Activated naive CD4-positive, alpha-beta T cell treated with anti-CD3 and anti-CD28 coated beads for 36 hours (primary cell): ENCODE measurements around the gene WDFY1. TPM values are rescaled to one million over a fixed set of nuclear protein-coding genes. Genes with fewer than 3 reads are reported as not detected.
"Not testable (repeated sequence)": the region's sequence is repeated elsewhere in the genome, so short reads cannot be mapped to it uniquely, and the experiment has no call there.

ENCODE experiments used
- CTCF ChIA-PET: fragments of 350-600 bp; sonication (Branson Sonifier 250); formaldehyde crosslinking; loops from one replicate; lab custom pipeline; 2021; ENCODE audit warnings: antibody characterized with exemption; lab: Charles Lee
- DNase-seq: peaks from one replicate; pipeline ENCODE4 v3.0.0-alpha.2; 2020
- H3K27ac Mint-ChIP-seq: one replicate; pipeline ENCODE4 v1.8.0; 2021; ENCODE audit warnings: mild to moderate bottlenecking, mixed read lengths
- H3K27me3 Mint-ChIP-seq: one replicate; pipeline ENCODE4 v1.8.0; 2021; ENCODE audit warnings: low read depth, mixed read lengths
- H3K36me3 Mint-ChIP-seq: one replicate; pipeline ENCODE4 v1.8.0; 2021; ENCODE audit warnings: low read depth, mixed read lengths
- H3K4me1 Mint-ChIP-seq: one replicate; pipeline ENCODE4 v1.8.0; 2021; ENCODE audit warnings: low read depth, mixed read lengths
- H3K4me3 Mint-ChIP-seq: one replicate; pipeline ENCODE4 v1.8.0; 2021; ENCODE audit warnings: mild to moderate bottlenecking, moderate library complexity, mixed read lengths
- H3K9me3 Mint-ChIP-seq: one replicate; pipeline ENCODE4 v1.8.0; 2021; ENCODE audit warnings: mixed read lengths
- intact Hi-C: fragments of 100-400 bp; cut with micrococcal nuclease; formaldehyde crosslinking; loops from one replicate; pipeline ENCODE4 v1.15.1; 2023
- total RNA-seq, 2 experiments: library from RNA; stranded (reverse); gene quantifications; one replicate each; pipeline ENCODE4 v1.2.3, GENCODE V29; 2021

The WDFY1 gene
- total RNA-seq, 2 experiments from 2014 or later, result 39.4 to 39.9 TPM

DNA sequence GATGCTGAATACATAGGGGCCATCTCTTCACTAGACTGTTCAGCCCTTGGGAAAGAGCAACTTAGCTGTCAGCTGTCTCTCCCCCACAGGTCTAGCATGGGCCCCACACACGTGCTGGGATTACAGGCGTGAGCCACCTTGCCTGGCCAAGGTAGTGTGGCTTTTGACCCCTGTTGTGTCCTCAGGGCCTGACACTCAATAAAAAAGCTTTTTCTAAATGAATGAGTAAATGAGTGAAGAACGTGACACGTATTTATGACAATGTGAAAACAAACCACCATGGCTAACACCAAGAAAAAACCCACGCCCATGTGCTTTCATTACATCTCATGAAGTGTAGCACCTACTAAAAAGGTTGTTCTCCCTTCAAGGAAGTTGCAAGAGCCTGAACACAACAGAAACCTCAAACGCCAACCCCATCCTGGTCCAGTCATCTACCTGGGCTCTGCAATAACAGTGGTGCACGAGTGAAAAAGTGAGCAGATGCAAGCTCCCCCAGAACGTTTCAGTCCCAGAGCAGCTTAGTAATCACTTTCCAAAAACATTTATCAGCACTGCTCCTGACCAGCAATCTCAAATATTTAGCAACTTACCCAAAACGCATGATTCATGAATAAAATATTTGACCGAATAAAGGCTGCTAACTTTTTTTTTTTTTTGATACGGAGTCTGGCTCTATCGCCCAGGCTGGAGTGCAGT is 3.4 kb downstream of the WDFY1 start:
- intact Hi-C loops, result loop anchor here (1.0 to 10.0 kb wide), 12 partner anchors 12 to 1517 kb away; partner anchors contain the start of genes AP1S3, DOCK10, MRPL44 and SGPP2
- no peaks in the 10 kb centered on the region for H3K27me3 Mint-ChIP-seq
- peaks cover 62% of the 10 kb centered on the region for H3K4me1 Mint-ChIP-seq
- H3K36me3 Mint-ChIP-seq, result peaks cover 27% of the 10 kb centered on the region
- peak overlapping the region; percentile 97 for H3K27ac Mint-ChIP-seq
- H3K4me3 Mint-ChIP-seq, result peak overlapping the region; percentile 51
- CTCF ChIA-PET, result interaction anchor here (0.6 to 1.7 kb wide), 7 partner anchors 12 to 1977 kb away, joined by 3 to 10 read pairs (median 6); partner anchors contain the start of gene MRPL44
- H3K9me3 Mint-ChIP-seq, result peaks cover 15% of the 10 kb centered on the region
- DNase-seq, result peak; percentile 93

DNA sequence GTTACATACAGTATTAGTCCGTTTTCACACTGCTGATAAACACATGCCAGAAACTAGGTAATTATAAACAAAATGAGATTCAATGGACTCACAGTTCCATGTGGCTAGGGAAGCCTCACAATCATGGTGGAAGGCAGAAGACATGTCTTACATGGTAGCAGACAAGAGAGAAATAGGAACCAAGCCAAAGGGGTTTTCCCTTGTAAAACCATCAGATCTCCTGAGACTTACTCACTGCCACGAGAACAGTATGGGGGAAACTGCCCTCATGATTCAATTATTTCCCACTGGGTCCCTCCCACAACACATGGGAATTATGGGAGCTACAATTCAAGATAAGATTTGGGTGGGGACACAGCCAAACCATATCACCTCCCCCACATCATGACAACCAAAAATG is 5.7 kb downstream of the WDFY1 start:
- peak; percentile 42 for DNase-seq
- Mint-ChIP-seq H3K36me3 (peaks cover 24% of the 10 kb centered on the region), H3K9me3 (peaks cover 15% of the 10 kb centered on the region), H3K27ac (peak overlapping the region; percentile 74), H3K4me1 (peaks cover 63% of the 10 kb centered on the region)
- intact Hi-C loops, H3K27me3 Mint-ChIP-seq, H3K4me3 Mint-ChIP-seq, CTCF ChIA-PET: not testable (repeated sequence)

DNA sequence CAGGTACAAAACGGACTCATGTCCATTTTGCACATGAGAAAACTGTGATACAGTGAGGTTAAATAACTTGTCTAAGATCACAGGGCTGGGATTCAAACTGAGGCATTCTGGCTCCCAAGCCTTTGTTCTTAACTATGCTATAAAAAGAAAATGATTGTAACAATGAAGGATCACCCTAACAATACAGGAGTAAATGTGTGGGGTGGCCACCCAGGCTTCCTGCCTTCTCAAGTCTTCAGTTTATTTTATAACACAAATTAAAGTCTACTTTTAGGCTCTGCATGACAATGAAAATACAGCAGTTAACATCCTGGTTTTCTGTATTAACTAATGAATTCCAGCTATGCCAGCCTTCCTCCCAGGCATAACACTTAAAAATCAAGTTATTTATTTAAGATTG is 7.6 kb downstream of the WDFY1 start:
- Mint-ChIP-seq H3K36me3 (peaks cover 17% of the 10 kb centered on the region), H3K27ac (no peak overlapping the region), H3K4me3 (no peak overlapping the region), H3K9me3 (peaks cover 15% of the 10 kb centered on the region), H3K27me3 (no peaks in the 10 kb centered on the region), H3K4me1 (peaks cover 62% of the 10 kb centered on the region)
- CTCF ChIA-PET, result no interaction called here
- intact Hi-C loops, result no loop called here
- no peak for DNase-seq

DNA sequence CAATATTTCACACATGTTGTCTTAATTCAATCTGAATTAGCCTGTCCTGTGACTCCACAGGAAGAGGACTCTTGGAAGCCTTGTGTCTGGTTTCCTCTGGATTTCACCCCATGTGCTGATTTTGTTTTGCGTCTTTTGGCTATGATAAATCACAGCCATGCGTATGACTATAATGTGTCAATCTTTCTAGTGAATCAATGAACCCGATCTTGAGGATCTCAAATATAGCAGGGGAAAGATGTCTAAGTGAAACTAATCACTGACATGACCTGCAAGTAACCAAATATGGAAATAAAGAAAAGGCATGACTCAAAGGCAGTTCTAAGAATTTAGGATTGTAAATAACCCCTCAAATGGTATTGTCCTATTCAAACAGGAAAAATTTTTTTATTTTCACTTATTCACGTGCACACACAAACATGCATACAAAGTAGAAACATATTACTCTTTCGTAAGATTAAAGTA is 8.2 kb downstream of the WDFY1 start:
- Mint-ChIP-seq H3K4me3 (no peak overlapping the region), H3K36me3 (peaks cover 17% of the 10 kb centered on the region), H3K4me1 (peaks cover 62% of the 10 kb centered on the region), H3K27ac (peak overlapping the region; percentile 53), H3K27me3 (no peaks in the 10 kb centered on the region), H3K9me3 (peaks cover 15% of the 10 kb centered on the region)
- no peak for DNase-seq
- CTCF ChIA-PET, result interaction anchor here (1.6 kb wide), 1 partner anchor 33 kb away, joined by 7 read pairs; no protein-coding TSS in a partner anchor
- intact Hi-C loops, result no loop called here

DNA sequence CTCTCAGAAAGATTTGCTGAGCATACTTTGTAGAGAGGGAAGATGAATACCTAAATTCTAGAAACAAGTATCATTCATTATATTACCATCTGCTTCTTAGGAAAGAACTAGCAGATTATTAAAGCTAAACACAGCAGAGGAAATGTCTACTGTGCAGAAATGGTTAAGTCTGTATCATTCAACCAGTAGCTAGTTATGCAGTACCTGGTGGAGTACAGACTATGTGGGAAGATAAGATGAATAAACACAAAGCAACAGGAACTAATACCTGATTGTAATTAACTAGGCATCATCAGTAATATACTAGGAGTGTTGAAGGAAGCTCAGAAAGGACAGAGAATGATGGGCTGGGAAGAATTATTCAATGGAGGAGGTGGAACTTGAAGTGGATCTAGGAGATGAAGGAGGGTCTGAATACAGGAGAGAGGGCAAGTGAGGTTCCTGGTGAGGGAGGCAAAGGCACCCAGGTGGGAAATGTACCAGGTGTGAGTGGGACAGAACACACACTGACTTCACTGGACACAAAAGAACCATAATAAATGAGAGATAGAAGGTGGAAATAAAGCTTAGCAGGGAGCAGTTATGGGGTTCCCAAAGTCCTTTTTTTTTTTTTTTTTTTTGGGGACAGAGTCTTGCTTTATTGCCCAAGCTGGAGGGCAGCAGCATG is 9.5 kb downstream of the WDFY1 start:
- Mint-ChIP-seq H3K4me1 (peaks cover 60% of the 10 kb centered on the region), H3K27ac (peak overlapping the region; percentile 48), H3K27me3 (no peaks in the 10 kb centered on the region), H3K4me3 (no peak overlapping the region), H3K36me3 (peaks cover 13% of the 10 kb centered on the region), H3K9me3 (peaks cover 12% of the 10 kb centered on the region)
- DNase-seq, result no peak
- CTCF ChIA-PET, result interaction anchor here (1.5 to 1.6 kb wide), 2 partner anchors 8 to 34 kb away, joined by 5 to 7 read pairs; no protein-coding TSS in a partner anchor
- intact Hi-C loops, result no loop called here

DNA sequence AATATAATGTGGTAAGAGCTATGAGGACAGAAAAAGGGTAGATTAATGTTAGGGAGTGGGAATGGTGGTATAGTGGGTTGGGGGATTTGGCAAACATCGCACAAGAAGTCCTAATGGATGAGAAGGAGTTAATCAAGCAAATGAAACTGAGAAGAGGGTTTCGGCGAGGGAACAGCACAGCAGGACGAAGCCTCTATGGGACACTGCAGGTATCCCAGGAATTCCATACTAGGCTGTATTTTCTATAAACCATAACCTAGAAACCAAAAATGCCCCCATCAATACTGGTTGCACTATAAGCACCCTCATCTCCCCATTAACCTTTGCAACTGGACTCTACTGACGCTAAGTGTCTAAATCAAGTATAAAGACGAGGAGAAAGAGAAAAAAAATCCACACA is 10.3 kb downstream of the WDFY1 start:
- H3K36me3 Mint-ChIP-seq, result peaks cover 10% of the 10 kb centered on the region
- peaks cover 12% of the 10 kb centered on the region for H3K9me3 Mint-ChIP-seq
- no peaks in the 10 kb centered on the region for H3K27me3 Mint-ChIP-seq
- intact Hi-C loops, result no loop called here
- no peak overlapping the region for H3K4me3 Mint-ChIP-seq
- CTCF ChIA-PET, result interaction anchor here (1.3 to 1.5 kb wide), 2 partner anchors 8 to 35 kb away, joined by 3 to 5 read pairs; no protein-coding TSS in a partner anchor
- DNase-seq, result no peak
- H3K4me1 Mint-ChIP-seq, result peaks cover 62% of the 10 kb centered on the region
- no peak overlapping the region for H3K27ac Mint-ChIP-seq

DNA sequence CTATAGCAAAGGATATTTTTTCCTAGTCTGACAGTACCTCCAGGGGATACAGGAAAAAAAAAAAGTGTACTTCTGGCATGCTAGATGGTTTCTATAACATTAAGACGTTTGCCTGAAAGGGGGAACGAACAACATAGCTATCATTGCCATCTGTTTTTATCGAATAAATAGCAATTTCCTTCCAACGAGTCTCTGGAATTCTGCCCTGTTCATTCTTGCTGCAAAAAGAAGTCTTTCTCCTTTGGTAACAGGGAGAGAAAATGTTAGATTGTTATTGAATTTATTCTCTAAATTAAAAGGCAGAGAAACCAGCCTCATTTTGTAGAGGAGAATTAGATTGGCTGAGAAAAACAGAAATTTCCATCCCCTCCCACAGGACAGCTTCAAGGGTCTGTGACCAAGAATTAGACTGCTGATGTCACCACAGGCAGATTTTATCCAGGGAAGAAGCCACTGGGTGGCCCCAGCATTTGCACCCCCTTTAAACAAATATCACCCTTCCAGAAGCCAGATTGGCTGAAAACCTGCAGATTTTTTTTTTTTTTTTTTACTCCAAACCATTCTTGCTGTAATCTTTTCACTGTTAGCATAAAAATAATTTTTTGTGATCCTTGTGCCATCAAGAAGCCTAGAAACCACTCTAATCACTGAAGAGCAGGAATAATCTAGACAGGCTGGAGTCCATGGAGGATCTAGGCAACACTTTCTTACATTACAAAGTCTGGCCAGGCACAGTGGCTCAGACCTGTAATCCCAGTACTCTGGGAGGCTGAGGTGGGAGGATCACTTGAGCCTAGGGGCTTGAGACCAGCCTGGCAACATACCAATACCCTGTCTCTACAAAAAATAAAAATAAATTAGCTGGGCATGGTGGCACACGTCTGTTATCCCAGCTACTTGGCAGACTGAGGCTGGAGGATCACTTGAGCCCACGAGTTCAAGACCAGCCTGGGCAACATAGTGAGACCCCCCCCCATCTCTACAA is 12.0 kb downstream of the WDFY1 start:
- H3K27me3 Mint-ChIP-seq, result no peaks in the 10 kb centered on the region
- DNase-seq, result no peak
- H3K27ac Mint-ChIP-seq, result peak overlapping the region; percentile 50
- H3K4me1 Mint-ChIP-seq, result peaks cover 58% of the 10 kb centered on the region
- peaks cover under 1% of the 10 kb centered on the region for H3K36me3 Mint-ChIP-seq
- peaks cover under 1% of the 10 kb centered on the region for H3K9me3 Mint-ChIP-seq
- CTCF ChIA-PET, result interaction anchor here (0.6 to 1.3 kb wide), 4 partner anchors 8 to 652 kb away, joined by 3 to 6 read pairs (median 5); partner anchors contain the start of gene CUL3
- no peak overlapping the region for H3K4me3 Mint-ChIP-seq
- intact Hi-C loops, result no loop called here

DNA sequence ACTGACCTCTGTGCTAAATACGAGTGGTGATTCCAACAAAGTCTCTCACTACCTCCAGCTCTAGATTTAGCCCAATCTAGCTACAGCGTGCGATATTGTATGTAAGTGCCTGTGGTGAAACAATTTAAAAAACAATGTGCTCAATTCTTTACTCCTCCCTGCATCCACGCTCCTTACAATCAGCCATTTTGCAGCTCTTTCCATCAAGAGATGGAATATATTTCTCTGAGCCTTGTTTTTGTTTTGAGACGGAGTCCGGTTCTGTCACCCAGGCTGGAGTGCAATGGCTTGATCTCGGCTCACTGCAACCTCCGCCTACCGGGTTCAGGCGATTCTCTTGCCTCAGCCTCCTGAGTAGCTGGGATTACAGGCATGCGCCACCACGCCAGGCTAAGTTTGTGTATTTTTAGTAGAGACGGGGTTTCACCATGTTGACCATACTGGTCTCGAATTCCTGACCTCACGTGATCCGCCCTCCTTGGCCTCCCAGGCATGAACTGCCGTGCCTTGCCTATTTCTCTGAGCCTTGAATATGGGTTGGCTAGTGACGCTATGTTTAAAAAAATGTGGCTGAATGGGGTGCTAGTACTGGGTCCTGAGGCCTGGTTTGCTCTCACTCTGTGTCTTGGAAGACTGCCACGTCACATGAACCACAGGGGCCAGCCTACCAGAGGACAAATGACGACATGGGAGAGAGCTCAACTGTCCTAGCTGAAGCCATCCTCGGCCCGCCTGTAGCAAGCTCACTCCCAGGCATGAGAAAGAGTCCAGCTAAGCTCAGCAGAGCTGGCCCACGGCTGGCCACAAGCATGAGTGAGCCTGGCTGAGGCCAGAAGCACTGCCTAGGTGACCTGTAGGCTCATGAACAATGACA is 14.8 kb downstream of the WDFY1 start:
- peaks cover 42% of the 10 kb centered on the region for H3K4me1 Mint-ChIP-seq
- CTCF ChIA-PET, result interaction anchor here (1.0 to 2.4 kb wide), 2 partner anchors 11 to 63 kb away, joined by 3 to 10 read pairs; no protein-coding TSS in a partner anchor

DNA sequence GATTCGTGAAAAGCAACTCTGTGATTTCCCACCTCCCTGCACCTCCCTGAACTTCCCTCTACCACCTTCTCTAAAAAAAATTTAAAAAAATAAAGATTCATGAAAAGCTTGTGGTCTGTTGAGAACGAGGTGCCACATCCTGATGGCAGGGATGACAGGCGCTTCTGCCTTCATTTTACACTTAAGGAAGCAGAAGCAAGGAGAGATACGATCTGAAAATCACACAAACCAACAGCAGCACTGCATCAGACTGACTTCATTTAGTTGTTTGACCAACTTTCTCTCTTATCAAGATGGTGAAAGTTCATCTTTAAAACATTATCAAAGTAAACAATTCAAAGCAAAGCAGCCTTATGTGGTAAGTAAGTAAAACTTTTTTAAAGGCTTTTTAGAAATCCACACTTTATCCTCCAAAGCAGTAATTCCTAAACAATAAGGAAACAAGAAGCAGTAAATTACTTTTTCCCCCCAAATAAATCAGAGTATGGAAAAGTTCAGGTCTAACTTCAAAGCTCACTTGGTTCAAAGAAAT is 15.5 kb downstream of the WDFY1 start:
- CTCF ChIA-PET, result interaction anchor here (1.0 to 2.4 kb wide), 2 partner anchors 12 to 64 kb away, joined by 3 to 10 read pairs; no protein-coding TSS in a partner anchor
- peaks cover 40% of the 10 kb centered on the region for H3K4me1 Mint-ChIP-seq
- peak overlapping the region; percentile 37 for H3K4me3 Mint-ChIP-seq
- DNase-seq, result peak; percentile 61
- intact Hi-C loops, result loop anchor here (1.0 kb wide), 1 partner anchor 12 kb away; no protein-coding TSS in a partner anchor
- peaks cover 12% of the 10 kb centered on the region for H3K36me3 Mint-ChIP-seq
- H3K27ac Mint-ChIP-seq, result no peak overlapping the region
- no peaks in the 10 kb centered on the region for H3K27me3 Mint-ChIP-seq
- H3K9me3 Mint-ChIP-seq, result peaks cover 11% of the 10 kb centered on the region

More for the DNA sequence above, 14.8 kb downstream of the WDFY1 start:
- no peaks in the 10 kb centered on the region for H3K27me3 Mint-ChIP-seq
- peak overlapping the region; percentile 16 for H3K4me3 Mint-ChIP-seq
- peaks cover 11% of the 10 kb centered on the region for H3K9me3 Mint-ChIP-seq
- intact Hi-C loops, result no loop called here
- H3K36me3 Mint-ChIP-seq, result peaks cover 12% of the 10 kb centered on the region
- DNase-seq, result no peak
- no peak overlapping the region for H3K27ac Mint-ChIP-seq

DNA sequence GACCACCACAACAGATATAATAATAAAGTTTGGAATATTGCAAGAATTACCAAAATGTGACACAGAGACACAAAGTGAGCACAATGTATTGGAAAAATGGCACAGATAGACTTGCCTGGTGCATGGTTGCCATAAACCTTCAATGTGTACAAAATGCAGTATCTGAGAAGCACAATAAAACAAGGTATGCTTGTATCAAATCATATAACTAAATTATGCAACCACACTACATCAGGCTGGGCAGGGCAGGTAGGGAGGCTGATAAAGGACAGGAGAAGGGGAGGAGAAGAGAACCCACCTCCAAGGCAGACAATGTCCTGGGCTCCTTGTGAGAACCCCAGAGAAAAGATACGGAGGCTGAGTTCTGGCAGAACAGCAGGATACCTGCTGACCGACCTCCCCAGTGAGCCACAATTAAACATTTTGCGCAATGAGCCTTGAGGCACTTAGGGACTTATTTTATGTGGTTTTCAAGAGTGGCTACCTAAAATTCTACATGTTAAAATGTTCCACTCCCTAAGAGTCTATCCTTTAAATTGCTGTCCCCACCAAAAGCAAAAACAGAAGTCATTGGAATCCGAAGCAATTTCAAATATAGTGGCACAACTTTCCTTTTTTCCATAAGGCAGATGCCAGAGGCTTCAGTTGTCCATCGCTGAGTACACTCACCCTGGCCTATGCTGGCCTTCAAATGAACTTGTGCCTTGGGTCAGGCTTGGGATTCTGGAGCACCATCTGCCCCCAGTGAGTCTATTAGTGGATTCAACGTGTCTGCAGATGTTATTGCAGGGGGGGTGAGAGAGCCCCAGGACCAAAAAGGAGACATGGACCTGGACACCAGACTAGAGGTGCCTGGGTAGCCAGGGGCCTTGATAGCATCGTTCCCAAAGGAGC is 16.8 kb downstream of the WDFY1 start:
- Mint-ChIP-seq H3K4me3 (no peak overlapping the region), H3K27ac (no peak overlapping the region), H3K27me3 (no peaks in the 10 kb centered on the region), H3K36me3 (peaks cover 12% of the 10 kb centered on the region), H3K4me1 (peaks cover 39% of the 10 kb centered on the region), H3K9me3 (peaks cover 11% of the 10 kb centered on the region)
- CTCF ChIA-PET, result interaction anchor here (0.7 kb wide), 1 partner anchor 346 kb away, joined by 5 read pairs; no protein-coding TSS in a partner anchor
- DNase-seq, result no peak
- intact Hi-C loops, result loop anchor here (1.0 kb wide), 1 partner anchor 13 kb away; no protein-coding TSS in a partner anchor
